Uterus (tissue), 4 donors: ENCODE measurements around the gene TNF. TPM values are rescaled to one million over a fixed set of nuclear protein-coding genes. Genes with fewer than 3 reads are reported as not detected.
A peak's percentile ranks its signal among the peaks of the same experiment; 100 is the strongest.

Experiments used
- DNase-seq, 2 donors: peaks; one replicate each; pipeline ENCODE4 v3.0.0-alpha.2; 2019 to 2020
- H3K27ac ChIP-seq, 2 donors: fragments of 200-600 bp; sonication (generic); 1 replicate in 1 of 2; 2 replicates in 1 of 2; pipeline ENCODE4 v1.5.1; 2016 to 2018
- H3K27me3 ChIP-seq, 2 donors: fragments of 200-600 bp; sonication (generic); one replicate each; pipeline ENCODE4 v1.5.1; 2018 to 2019; ENCODE audit warnings: control low read depth in 1 of 2
- H3K36me3 ChIP-seq, 2 donors: fragments of 200-600 bp; sonication (generic); one replicate each; pipeline ENCODE4 v1.5.1; 2019; ENCODE audit warnings: control low read depth in 1 of 2
- H3K4me1 ChIP-seq, 2 donors: fragments of 200-600 bp; sonication (generic); one replicate each; pipeline ENCODE4 v1.5.1; 2018 to 2019; ENCODE audit warnings: control low read depth in 1 of 2
- H3K4me3 ChIP-seq, 2 donors: fragments of 200-600 bp; sonication (generic); 1 replicate in 1 of 2; 2 replicates in 1 of 2; pipeline ENCODE4 v1.5.1; 2018 to 2019; ENCODE audit warnings: mild to moderate bottlenecking in 1 of 2
- H3K9me3 ChIP-seq, 2 donors: fragments of 200-600 bp; sonication (generic); one replicate each; pipeline ENCODE4 v1.5.1; 2019; ENCODE audit warnings: control low read depth in 1 of 2
- CTCF ChIP-seq, 4 experiments: fragments of 200-600 bp in 2 of 4; fragments of 450-650 bp in 2 of 4; sonication (generic) in 2 of 4; IDR thresholded peaks; one replicate each; pipeline ENCODE4 v1.5.1; 2016 to 2019; ENCODE audit warnings: antibody characterized with exemption in 4 of 4, mild to moderate bottlenecking in 2 of 4, moderate library complexity in 1 of 4
- POLR2A ChIP-seq, 2 donors: fragments of 450-650 bp; IDR thresholded peaks; one replicate each; pipeline ENCODE4 v1.6.1; 2016; ENCODE audit warnings: antibody characterized with exemption in 2 of 2, mild to moderate bottlenecking in 1 of 2, moderate library complexity in 1 of 2
- intact Hi-C: fragments of 100-400 bp; cut with DNase I; formaldehyde crosslinking; loops from one replicate; pipeline ENCODE4 v1.15.1; 2023; ENCODE audit warnings: low total_unique reads
- total RNA-seq, 4 donors: library from RNA; depleted of rRNA in 3 of 4; stranded (reverse); fragments of >200 nt in 3 of 4; gene quantifications; one replicate each; pipeline versions ENCODE4 v1.1.0 to v1.2.4, GENCODE V29; 2014 to 2023
- donor health status: DM: yes; HTN: yes; CAD: no.

The TNF gene
- total RNA-seq, 4 donors from 2014 or later: 1.3 TPM; not detected in 3

- Histone ChIP-seq H3K4me3 (no peak overlapping the region), H3K27ac (no peak overlapping the region), H3K27me3 (no peaks in the 10 kb centered on the region), H3K36me3 (no peaks in the 10 kb centered on the region), H3K9me3 (no peaks in the 10 kb centered on the region), H3K4me1 (no peaks in the 10 kb centered on the region)
- TF ChIP-seq POLR2A (IDR thresholded peaks at IDR 0.05) (no peak), CTCF (IDR thresholded peaks at IDR 0.05) (no peak)
- intact Hi-C loops: no loop called here
- no peak for DNase-seq
Observed at GRCh38 chr6:31614075-31614619, 38.8 kb downstream of the TNF start.

GRCh38 chr6:31614684-31615578 is 39.6 kb downstream of the TNF start, which contains the start of gene AIF1:
Gene AIF1 (plus strand): TSS chr6:31615234. CDS start chr6:31615330, 96 bp downstream.
- H3K9me3 ChIP-seq: no peaks in the 10 kb centered on the region
- no peaks in the 10 kb centered on the region for H3K27me3 ChIP-seq
- intact Hi-C loops: no loop called here
- no peaks in the 10 kb centered on the region for H3K4me1 ChIP-seq
- H3K36me3 ChIP-seq: no peaks in the 10 kb centered on the region
- no peak within 1 kb of the TSS for H3K4me3 ChIP-seq
- TF ChIP-seq POLR2A (IDR thresholded peaks at IDR 0.05) (no peak), CTCF (IDR thresholded peaks at IDR 0.05) (no peak)
- H3K27ac ChIP-seq: no peak within 1 kb of the TSS
- no peak for DNase-seq

GRCh38 chr6:31615748-31616147 is 40.4 kb downstream of the TNF start:
- no peak overlapping the region for H3K27ac ChIP-seq
- intact Hi-C loops: no loop called here
- no peak overlapping the region for H3K4me3 ChIP-seq

GRCh38 chr6:31617010-31617409 is 41.6 kb downstream of the TNF start:
- Histone ChIP-seq H3K4me1 (peaks cover 0 to 3% of the 10 kb centered on the region in 2 donors), H3K27ac (no peak overlapping the region), H3K27me3 (no peaks in the 10 kb centered on the region), H3K4me3 (no peak overlapping the region), H3K36me3 (no peaks in the 10 kb centered on the region), H3K9me3 (no peaks in the 10 kb centered on the region)
- TF ChIP-seq CTCF (IDR thresholded peaks at IDR 0.05) (no peak), POLR2A (IDR thresholded peaks at IDR 0.05) (no peak)
- DNase-seq: no peak
- intact Hi-C loops: no loop called here

More at GRCh38 chr6:31615748-31616147, 40.4 kb downstream of the TNF start:
- no peak for DNase-seq
- H3K36me3 ChIP-seq: no peaks in the 10 kb centered on the region
- no peaks in the 10 kb centered on the region for H3K27me3 ChIP-seq
- H3K9me3 ChIP-seq: no peaks in the 10 kb centered on the region
- H3K4me1 ChIP-seq: no peaks in the 10 kb centered on the region
- TF ChIP-seq POLR2A (IDR thresholded peaks at IDR 0.05): no peak

- no peaks in the 10 kb centered on the region for H3K36me3 ChIP-seq
- peaks cover 0 to 8% of the 10 kb centered on the region in 2 donors for H3K4me1 ChIP-seq
- no peaks in the 10 kb centered on the region for H3K27me3 ChIP-seq
- TF ChIP-seq CTCF (IDR thresholded peaks at IDR 0.05) (peak in 1 of 4 experiments; percentile 29), POLR2A (IDR thresholded peaks at IDR 0.05) (peak; percentile 90 to 97)
- intact Hi-C loops: no loop called here
- H3K9me3 ChIP-seq: no peaks in the 10 kb centered on the region
- H3K27ac ChIP-seq: peak overlapping the region; percentile 93 to 98
- peak overlapping the region; percentile 54 to 68 for H3K4me3 ChIP-seq
- DNase-seq: peak; percentile 97 to 99
Observed at GRCh38 chr6:31619805-31620585, 44.6 kb downstream of the TNF start.
